ENCODE results near the gene KBTBD12. TPM values are rescaled to one million over a fixed set of nuclear protein-coding genes. Genes with fewer than 3 reads are reported as not detected.

The KBTBD12 gene
- total RNA-seq, 3 donors from 2014 or later = 0.05 TPM; not detected in 2

DNA sequence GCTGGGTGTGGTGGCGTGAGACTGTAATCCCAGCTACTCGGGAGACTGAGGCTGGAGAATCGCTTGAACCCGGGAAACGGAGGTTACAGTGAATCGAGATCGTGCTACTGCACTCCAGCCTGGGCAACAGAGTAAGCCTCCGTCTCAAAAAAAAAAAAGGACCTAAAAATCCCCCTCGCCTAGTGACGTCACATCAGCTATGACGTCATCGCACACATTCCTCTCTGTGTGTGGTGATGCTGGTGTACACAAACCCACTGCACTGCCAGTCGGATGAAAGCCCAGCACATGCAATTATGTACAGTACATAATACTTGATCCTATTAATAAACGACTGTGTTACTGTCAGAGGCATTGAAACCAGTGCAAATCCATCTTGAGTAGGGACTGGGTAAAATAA lies 97.0 kb downstream of the KBTBD12 start:
- ATAC-seq = no peak
- no peak overlapping the region for H3K4me3 Mint-ChIP-seq
- H3K36me3 Mint-ChIP-seq (ENCODE audit: insufficient read depth) = no peaks in the 10 kb centered on the region
- no peak for DNase-seq
- peaks cover 11% of the 10 kb centered on the region for H3K27me3 Mint-ChIP-seq (ENCODE audit: low read depth)
- H3K4me1 Mint-ChIP-seq (ENCODE audit: low read depth) = peaks cover 4% of the 10 kb centered on the region
- H3K9me3 Mint-ChIP-seq = no peaks in the 10 kb centered on the region

DNA sequence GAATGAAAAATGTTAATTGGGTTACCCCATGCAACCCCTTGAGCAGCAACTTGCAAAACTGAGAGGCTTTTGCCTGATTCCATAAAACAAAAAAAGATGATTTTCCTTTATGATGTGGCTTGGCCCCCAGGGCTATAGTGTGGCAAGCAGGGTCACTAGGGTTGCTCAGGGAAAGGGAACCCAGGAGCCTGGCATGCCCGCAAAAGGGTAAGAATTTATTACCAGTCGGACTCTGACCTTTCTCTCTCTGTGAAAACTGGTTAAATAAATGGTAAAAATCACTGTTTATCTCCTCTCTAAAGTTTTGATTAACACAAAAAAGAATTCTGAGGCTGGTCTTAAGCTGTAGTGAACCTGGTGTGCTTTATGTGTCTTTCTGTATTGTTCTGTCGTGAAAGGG lies 99.5 kb downstream of the KBTBD12 start:
- H3K9me3 Mint-ChIP-seq = no peaks in the 10 kb centered on the region
- no peak for ATAC-seq
- H3K36me3 Mint-ChIP-seq (ENCODE audit: insufficient read depth) = no peaks in the 10 kb centered on the region
- peaks cover 9% of the 10 kb centered on the region for H3K27me3 Mint-ChIP-seq (ENCODE audit: low read depth)
- H3K4me1 Mint-ChIP-seq (ENCODE audit: low read depth) = peaks cover 4% of the 10 kb centered on the region
- no peak for DNase-seq
- H3K4me3 Mint-ChIP-seq = no peak overlapping the region

DNA sequence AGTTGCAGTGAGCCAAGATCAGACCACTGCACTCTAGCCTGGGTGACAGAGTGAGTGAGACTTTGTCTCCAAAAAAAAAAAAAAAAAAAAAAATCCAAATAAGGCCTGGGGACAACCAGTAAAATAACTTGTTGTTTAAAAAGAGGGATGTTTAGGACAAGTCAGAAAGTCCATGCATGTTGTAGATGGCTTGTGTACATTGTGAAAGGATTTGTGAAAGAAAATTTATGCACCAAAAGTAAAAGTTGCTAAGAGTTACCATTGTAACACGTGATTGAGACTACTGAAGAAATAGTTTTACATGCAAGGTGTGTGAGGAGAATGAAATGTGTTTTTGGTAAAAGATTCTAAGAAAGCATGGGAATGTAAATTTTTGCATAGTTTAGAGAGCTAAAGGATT lies 101.5 kb downstream of the KBTBD12 start:
- ATAC-seq = no peak
- peaks cover 4% of the 10 kb centered on the region for H3K27me3 Mint-ChIP-seq (ENCODE audit: low read depth)
- no peaks in the 10 kb centered on the region for H3K36me3 Mint-ChIP-seq (ENCODE audit: insufficient read depth)
- H3K4me3 Mint-ChIP-seq = no peak overlapping the region
- H3K4me1 Mint-ChIP-seq (ENCODE audit: low read depth) = peaks cover 1% of the 10 kb centered on the region
- H3K9me3 Mint-ChIP-seq = no peaks in the 10 kb centered on the region
- DNase-seq = no peak

DNA sequence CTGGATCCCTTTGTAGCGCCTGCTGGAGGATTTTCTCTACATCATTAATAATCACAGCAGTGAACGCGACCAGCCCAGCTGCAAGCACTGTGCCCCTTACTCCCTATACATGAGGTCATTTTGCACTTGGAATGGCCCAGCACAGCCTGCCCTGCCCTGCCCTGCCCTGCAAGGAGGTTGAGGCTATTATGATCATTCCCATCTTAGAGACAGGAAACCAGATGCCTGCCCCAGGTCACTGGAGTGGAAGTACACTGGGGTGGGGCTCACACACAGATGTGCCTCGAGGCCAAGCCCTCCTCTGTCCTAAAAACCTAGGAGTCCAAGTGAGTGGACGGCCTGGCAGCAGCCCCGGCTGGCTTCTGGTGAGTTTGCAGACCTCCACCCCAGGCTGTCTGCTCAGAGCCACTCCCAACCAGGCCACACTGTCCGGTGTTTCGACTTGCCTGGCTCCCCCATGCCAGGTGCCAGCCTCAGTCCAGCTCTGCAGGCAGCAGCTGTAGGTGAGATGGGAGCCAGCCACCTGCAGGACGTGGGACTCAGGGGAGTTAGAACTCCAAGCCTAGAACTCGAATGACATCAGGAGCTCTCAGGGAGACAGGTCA lies 106.8 kb downstream of the KBTBD12 start:
- peaks cover 3% of the 10 kb centered on the region for H3K27me3 Mint-ChIP-seq (ENCODE audit: low read depth)
- no peaks in the 10 kb centered on the region for H3K9me3 Mint-ChIP-seq
- ATAC-seq (no peak), DNase-seq (no peak)
- no peak overlapping the region for H3K4me3 Mint-ChIP-seq
- H3K36me3 Mint-ChIP-seq (ENCODE audit: insufficient read depth) = no peaks in the 10 kb centered on the region
- H3K4me1 Mint-ChIP-seq (ENCODE audit: low read depth) = no peaks in the 10 kb centered on the region

DNA sequence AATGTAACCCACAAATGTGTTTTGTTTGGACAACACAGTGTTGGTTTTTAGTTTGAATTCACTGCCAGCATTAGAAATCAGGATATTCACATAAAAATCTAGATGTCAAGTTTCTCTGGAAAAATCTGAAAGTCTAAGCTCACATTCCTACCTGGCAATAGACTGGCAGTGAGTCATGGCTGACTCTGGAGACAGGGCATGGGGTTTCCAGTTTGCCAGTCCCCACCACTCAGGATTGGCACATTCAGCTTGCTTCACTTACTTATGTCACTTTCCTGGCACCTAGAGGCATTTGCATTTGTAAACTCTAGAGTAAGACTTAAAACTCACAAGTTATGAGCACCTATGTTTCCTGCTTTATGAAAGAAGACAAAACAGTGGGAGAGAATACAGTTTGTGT lies 118.1 kb downstream of the KBTBD12 start:
- Mint-ChIP-seq H3K9me3 (no peaks in the 10 kb centered on the region), H3K27me3 (ENCODE audit: low read depth) (peaks cover 10% of the 10 kb centered on the region), H3K36me3 (ENCODE audit: insufficient read depth) (no peaks in the 10 kb centered on the region), H3K4me3 (no peak overlapping the region), H3K4me1 (ENCODE audit: low read depth) (no peaks in the 10 kb centered on the region)
- ATAC-seq = no peak
- no peak for DNase-seq

DNA sequence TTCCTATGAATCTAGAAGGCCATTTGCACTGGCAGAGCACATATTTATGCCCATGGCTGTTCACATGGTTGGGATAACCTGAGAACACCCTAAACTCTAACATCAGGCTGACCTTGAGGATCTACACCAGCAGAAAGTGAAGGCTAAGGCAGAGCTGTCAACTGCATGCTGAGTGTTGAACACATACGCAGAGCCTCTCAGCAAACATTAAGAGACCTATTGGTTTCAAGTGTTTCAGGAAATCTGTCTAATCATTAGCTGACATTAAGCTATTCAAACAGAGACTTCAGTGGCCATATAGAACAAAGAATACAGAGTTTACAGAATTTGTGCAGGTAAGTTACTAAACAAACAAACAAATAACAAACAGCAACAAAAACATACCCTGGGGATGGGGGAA lies 121.1 kb downstream of the KBTBD12 start:
- no peak for ATAC-seq
- peaks cover 8% of the 10 kb centered on the region for H3K27me3 Mint-ChIP-seq (ENCODE audit: low read depth)
- DNase-seq = no peak
- no peaks in the 10 kb centered on the region for H3K9me3 Mint-ChIP-seq
- H3K4me1 Mint-ChIP-seq (ENCODE audit: low read depth) = no peaks in the 10 kb centered on the region
- H3K4me3 Mint-ChIP-seq = no peak overlapping the region
- no peaks in the 10 kb centered on the region for H3K36me3 Mint-ChIP-seq (ENCODE audit: insufficient read depth)

Other genes starting within 250 kb of the KBTBD12 start
- 1 to 10 TPM; 4.7 to 8.8 (median 6.1) TPM for gene ABTB1, start 242.3 kb upstream of the KBTBD12 start, total RNA-seq
- 1 to 10 TPM; 2.2 to 8.0 (median 2.6) TPM for gene MGLL, start 92.7 kb upstream of the KBTBD12 start, total RNA-seq
- 100 to 1,000 TPM; 195 to 216 (median 210) TPM for gene SEC61A1, start 137.2 kb downstream of the KBTBD12 start, total RNA-seq
- 100 to 1,000 TPM; 158 to 177 (median 161) TPM for gene RUVBL1, start 208.6 kb downstream of the KBTBD12 start, total RNA-seq
- 10 to 100 TPM; 20.2 to 23.9 (median 21.9) TPM for gene EEFSEC, start 238.2 kb downstream of the KBTBD12 start, total RNA-seq

Measured in activated T-cell treated with anti-CD3 and anti-CD28 coated beads, Interleukin-2, amount 50 U/mL, for 4 hours (primary cell).